ENCODE data around the gene PYDC1. TPM values are rescaled to one million over a fixed set of nuclear protein-coding genes. Genes with fewer than 3 reads are reported as not detected.
A peak's percentile ranks its signal among the peaks of the same experiment; 100 is the strongest.

The PYDC1 gene
- total RNA-seq, 1 experiment from 2014 or later, result not detected

- no peaks in the 10 kb centered on the region for H3K36me3 Mint-ChIP-seq (ENCODE audit: insufficient read depth, unreplicated experiment)
- no peak overlapping the region for H3K4me3 ChIP-seq (ENCODE audit: low read depth, low read length)
- no peaks in the 10 kb centered on the region for H3K9me3 Mint-ChIP-seq (ENCODE audit: unreplicated experiment)
- CTCF ChIA-PET, result no interaction called here
- H3K36me3 ChIP-seq (ENCODE audit: control insufficient read depth, insufficient read depth, low read length), result no peaks in the 10 kb centered on the region; the same call in 1 of the 2 replicates
- no peaks in the 10 kb centered on the region for H3K4me1 ChIP-seq
- no peak overlapping the region for H3K4me3 Mint-ChIP-seq (ENCODE audit: unreplicated experiment)
- intact Hi-C loops (cut with micrococcal nuclease; ENCODE audit: unreplicated experiment), result loop anchor here (5.0 kb wide), 1 partner anchor 113 kb away; no protein-coding TSS in a partner anchor
- H3K27ac Mint-ChIP-seq (ENCODE audit: unreplicated experiment), result no peak overlapping the region
- no peaks in the 10 kb centered on the region for H3K9me3 ChIP-seq
- no peak for TF ChIP-seq CTCF (IDR thresholded peaks at IDR 0.05; ENCODE audit: insufficient read depth in 1 of 2, low read depth in 1 of 2, low read length in 1 of 2, severe bottlenecking in 1 of 2, unreplicated experiment in 1 of 2)
- POLR2A ChIA-PET, result no interaction called here
- peaks cover 5% of the 10 kb centered on the region for H3K4me1 Mint-ChIP-seq (ENCODE audit: low read depth, unreplicated experiment)
- no peak for DNase-seq
- BruUV-seq (replicated peaks), result no TSS peak
- H3K27me3 ChIP-seq (replicated peaks; ENCODE audit: control insufficient read depth, insufficient read depth, low read length), result no peaks in the 10 kb centered on the region; the same call in 1 of the 2 replicates
- peaks cover 3% of the 10 kb centered on the region for H3K27me3 Mint-ChIP-seq (ENCODE audit: insufficient read depth, unreplicated experiment)
Measured at GRCh38 chr16:31219154-31219741, 2.3 kb upstream of the PYDC1 start.

GRCh38 chr16:31217136-31217530 is 198 bp upstream of the PYDC1 start:
- intact Hi-C loops (cut with micrococcal nuclease; ENCODE audit: unreplicated experiment), result loop anchor here (5.0 kb wide), 1 partner anchor 115 kb away; no protein-coding TSS in a partner anchor
- no peaks in the 10 kb centered on the region; the same call in 1 of the 2 replicates for H3K36me3 ChIP-seq (ENCODE audit: control insufficient read depth, insufficient read depth, low read length)
- ChIA-PET CTCF (interaction anchor here (0.6 to 1.0 kb wide), 3 partner anchors 9 to 116 kb away, joined by 5 to 8 read pairs (median 5); no protein-coding TSS in a partner anchor), POLR2A (no interaction called here)
- no peak for DNase-seq
- Mint-ChIP-seq H3K27ac (ENCODE audit: unreplicated experiment) (no peak overlapping the region), H3K36me3 (ENCODE audit: insufficient read depth, unreplicated experiment) (no peaks in the 10 kb centered on the region), H3K9me3 (ENCODE audit: unreplicated experiment) (no peaks in the 10 kb centered on the region), H3K4me1 (ENCODE audit: low read depth, unreplicated experiment) (peaks cover 5% of the 10 kb centered on the region), H3K27me3 (ENCODE audit: insufficient read depth, unreplicated experiment) (peaks cover 3% of the 10 kb centered on the region), H3K4me3 (ENCODE audit: unreplicated experiment) (no peak overlapping the region)
- H3K4me1 ChIP-seq, result no peaks in the 10 kb centered on the region
- BruUV-seq (replicated peaks), result no TSS peak
- H3K27me3 ChIP-seq (replicated peaks; ENCODE audit: control insufficient read depth, insufficient read depth, low read length), result no peaks in the 10 kb centered on the region; the same call in 1 of the 2 replicates
- H3K9me3 ChIP-seq, result no peaks in the 10 kb centered on the region
- TF ChIP-seq CTCF (IDR thresholded peaks at IDR 0.05; ENCODE audit: insufficient read depth in 1 of 2, low read depth in 1 of 2, low read length in 1 of 2, severe bottlenecking in 1 of 2, unreplicated experiment in 1 of 2), result no peak
- no peak overlapping the region for H3K4me3 ChIP-seq (ENCODE audit: low read depth, low read length)

GRCh38 chr16:31215287-31216162 is 1.4 kb downstream of the PYDC1 start:
- H3K36me3 ChIP-seq (ENCODE audit: control insufficient read depth, insufficient read depth, low read length), result no peaks in the 10 kb centered on the region; the same call in 1 of the 2 replicates

More at GRCh38 chr16:31215287-31216162, 1.4 kb downstream of the PYDC1 start:
- ChIA-PET CTCF (no interaction called here), POLR2A (no interaction called here)
- Histone ChIP-seq H3K4me1 (no peaks in the 10 kb centered on the region), H3K27me3 (replicated peaks; ENCODE audit: control insufficient read depth, insufficient read depth, low read length) (no peaks in the 10 kb centered on the region), H3K9me3 (no peaks in the 10 kb centered on the region), H3K4me3 (ENCODE audit: low read depth, low read length) (peak overlapping the region; percentile 43)
- Mint-ChIP-seq H3K27ac (ENCODE audit: unreplicated experiment) (no peak overlapping the region), H3K4me1 (ENCODE audit: low read depth, unreplicated experiment) (peaks cover 11% of the 10 kb centered on the region), H3K36me3 (ENCODE audit: insufficient read depth, unreplicated experiment) (no peaks in the 10 kb centered on the region), H3K4me3 (ENCODE audit: unreplicated experiment) (peak overlapping the region; percentile 70), H3K9me3 (ENCODE audit: unreplicated experiment) (no peaks in the 10 kb centered on the region), H3K27me3 (ENCODE audit: insufficient read depth, unreplicated experiment) (peaks cover 3% of the 10 kb centered on the region)
- intact Hi-C loops (cut with micrococcal nuclease; ENCODE audit: unreplicated experiment), result loop anchor here (5.0 kb wide), 1 partner anchor 117 kb away; no protein-coding TSS in a partner anchor
- no peak for TF ChIP-seq CTCF (IDR thresholded peaks at IDR 0.05; ENCODE audit: insufficient read depth in 1 of 2, low read depth in 1 of 2, low read length in 1 of 2, severe bottlenecking in 1 of 2, unreplicated experiment in 1 of 2)
- peak; percentile 76 to 77 for DNase-seq
- no TSS peak for BruUV-seq (replicated peaks)

Measured in Caco-2 (cell line).